Tibial artery (tissue), 4 donors: Measurements from ENCODE around the gene ISL2.

ENCODE experiments used
- DNase-seq, 2 donors: peaks; one replicate each; pipeline ENCODE4 v3.0.0-alpha.2; 2019
- H3K27ac ChIP-seq, 2 donors: fragments of 200-600 bp; sonication (generic) in 1 of 2; 1 replicate in 1 of 2; 2 replicates in 1 of 2; pipeline ENCODE4 v1.5.1; 2018 to 2019; ENCODE audit warnings: mild to moderate bottlenecking in 1 of 2
- H3K27me3 ChIP-seq, 2 donors: fragments of 200-600 bp; sonication (generic) in 1 of 2; one replicate each; pipeline versions ENCODE4 v1.5.1 to v1.6.0; 2016 to 2019
- H3K36me3 ChIP-seq, 3 donors: fragments of 200-600 bp; sonication (generic) in 2 of 3; one replicate each; pipeline ENCODE4 v1.5.1; 2016 to 2019; ENCODE audit warnings: mild to moderate bottlenecking in 2 of 3
- H3K4me1 ChIP-seq, 4 donors: fragments of 200-600 bp; sonication (generic) in 2 of 4; 1 replicate in 3 of 4; 2 replicates in 1 of 4; pipeline ENCODE4 v1.5.1; 2016 to 2019
- H3K4me3 ChIP-seq, 2 donors: fragments of 200-600 bp; sonication (generic) in 1 of 2; 1 replicate in 1 of 2; 2 replicates in 1 of 2; pipeline ENCODE4 v1.5.1; 2018 to 2019; ENCODE audit warnings: mild to moderate bottlenecking in 2 of 2
- H3K9me3 ChIP-seq, 3 donors: fragments of 200-600 bp; sonication (generic) in 1 of 3; one replicate each; pipeline ENCODE4 v1.5.1; 2016 to 2019
- CTCF ChIP-seq, 2 experiments: fragments of 200-600 bp in 1 of 2; fragments of 450-650 bp in 1 of 2; IDR thresholded peaks; one replicate each; pipeline ENCODE4 v1.5.1; 2017 to 2019; ENCODE audit warnings: antibody characterized with exemption in 2 of 2, mild to moderate bottlenecking in 1 of 2, moderate library complexity in 1 of 2
- intact Hi-C: fragments of 100-400 bp; cut with DNase I; formaldehyde crosslinking; loops from one replicate; pipeline ENCODE4 v1.15.0; 2023; ENCODE audit warnings: low total_unique reads

ISL2 gene

GRCh38 chr15:76328958-76329357 is 7.6 kb upstream of the ISL2 start:
- no peaks in the 10 kb centered on the region for H3K9me3 ChIP-seq
- no peak overlapping the region for H3K27ac ChIP-seq
- TF ChIP-seq CTCF (IDR thresholded peaks at IDR 0.05) = no peak
- no peaks in the 10 kb centered on the region for H3K36me3 ChIP-seq
- DNase-seq = no peak
- H3K27me3 ChIP-seq = peaks cover 0 to 41% of the 10 kb centered on the region in 2 donors
- H3K4me3 ChIP-seq = no peak overlapping the region
- H3K4me1 ChIP-seq = no peaks in the 10 kb centered on the region
- intact Hi-C loops = no loop called here

- Histone ChIP-seq H3K9me3 (no peaks in the 10 kb centered on the region), H3K36me3 (no peaks in the 10 kb centered on the region), H3K27me3 (peaks cover 0 to 47% of the 10 kb centered on the region in 2 donors), H3K27ac (no peak overlapping the region), H3K4me1 (no peaks in the 10 kb centered on the region), H3K4me3 (no peak overlapping the region)
- peak; percentile 53 for TF ChIP-seq CTCF (IDR thresholded peaks at IDR 0.05)
- DNase-seq = peak in 1 of 2 donors; percentile 51
- intact Hi-C loops = loop anchor here (5.0 kb wide), 1 partner anchor 138 kb away; no protein-coding TSS in a partner anchor
Observed at GRCh38 chr15:76330080-76330680, 6.4 kb upstream of the ISL2 start.

GRCh38 chr15:76332796-76333195 is 3.8 kb upstream of the ISL2 start:
- no peak for DNase-seq
- intact Hi-C loops = loop anchor here (5.0 kb wide), 1 partner anchor 140 kb away; no protein-coding TSS in a partner anchor
- Histone ChIP-seq H3K27me3 (peaks cover 2 to 57% of the 10 kb centered on the region in 2 donors), H3K4me3 (no peak overlapping the region), H3K27ac (no peak overlapping the region), H3K36me3 (no peaks in the 10 kb centered on the region), H3K4me1 (peaks cover 0 to 20% (median 14%) of the 10 kb centered on the region in 4 donors), H3K9me3 (no peaks in the 10 kb centered on the region)
- TF ChIP-seq CTCF (IDR thresholded peaks at IDR 0.05) = no peak

- intact Hi-C loops = loop anchor here (5.0 kb wide), 1 partner anchor 141 kb away; no protein-coding TSS in a partner anchor
- DNase-seq = no peak
- Histone ChIP-seq H3K36me3 (no peaks in the 10 kb centered on the region), H3K4me3 (no peak overlapping the region), H3K4me1 (peaks cover 0 to 25% (median 17%) of the 10 kb centered on the region in 4 donors), H3K9me3 (no peaks in the 10 kb centered on the region), H3K27ac (no peak overlapping the region), H3K27me3 (peaks cover 4 to 62% of the 10 kb centered on the region in 2 donors)
- TF ChIP-seq CTCF (IDR thresholded peaks at IDR 0.05) = no peak
Observed at GRCh38 chr15:76333309-76333708, 3.3 kb upstream of the ISL2 start.

- peaks cover 4 to 68% of the 10 kb centered on the region in 2 donors for H3K27me3 ChIP-seq
Observed at GRCh38 chr15:76333720-76334437, 2.7 kb upstream of the ISL2 start.

More at GRCh38 chr15:76333720-76334437, 2.7 kb upstream of the ISL2 start:
- Histone ChIP-seq H3K27ac (no peak overlapping the region), H3K36me3 (no peaks in the 10 kb centered on the region), H3K4me1 (peaks cover 0 to 25% (median 17%) of the 10 kb centered on the region in 4 donors), H3K9me3 (no peaks in the 10 kb centered on the region), H3K4me3 (no peak overlapping the region)
- intact Hi-C loops = loop anchor here (5.0 kb wide), 1 partner anchor 142 kb away; no protein-coding TSS in a partner anchor
- no peak for DNase-seq
- TF ChIP-seq CTCF (IDR thresholded peaks at IDR 0.05) = no peak
